ENCODE results near the gene PC.

The PC gene

DNA sequence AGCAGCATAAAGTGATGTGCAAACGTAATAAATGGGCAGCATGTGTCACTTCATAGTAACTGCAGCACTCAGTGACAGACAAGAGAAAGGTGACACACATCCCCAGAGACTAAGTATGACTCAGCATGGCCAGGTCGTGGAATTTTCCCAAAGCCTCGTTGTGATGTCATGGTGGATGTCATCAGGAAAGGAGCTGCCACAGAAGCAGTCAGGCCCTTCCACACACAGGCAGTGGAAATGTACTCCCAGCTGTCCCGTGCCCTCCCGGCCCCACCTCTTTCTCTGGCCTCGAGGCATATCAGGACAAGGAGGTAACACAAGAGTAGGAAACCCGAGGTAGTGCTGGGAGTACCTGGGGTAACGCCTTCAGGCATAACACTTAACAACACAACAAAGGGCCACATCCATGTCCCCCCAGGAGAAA, 8.1 kb downstream of the PC start:
- DNase-seq, result peak in 1 of 2 experiments; percentile 7

- DNase-seq, result no peak
These were observed 19.5 kb downstream of the PC start for GRCh38 chr11:66938582-66939135.

- DNase-seq, result no peak
These were observed 20.9 kb downstream of the PC start for GRCh38 chr11:66937193-66937733.

- DNase-seq, result no peak
These were observed 21.9 kb downstream of the PC start for GRCh38 chr11:66936311-66936711.

- DNase-seq, result no peak
These were observed 23.0 kb downstream of the PC start for GRCh38 chr11:66934950-66935779.

- DNase-seq, result no peak
These were observed 24.7 kb downstream of the PC start for GRCh38 chr11:66933531-66933930.

GRCh38 chr11:66932543-66932942, 25.6 kb downstream of the PC start:
- no peak for DNase-seq

DNA sequence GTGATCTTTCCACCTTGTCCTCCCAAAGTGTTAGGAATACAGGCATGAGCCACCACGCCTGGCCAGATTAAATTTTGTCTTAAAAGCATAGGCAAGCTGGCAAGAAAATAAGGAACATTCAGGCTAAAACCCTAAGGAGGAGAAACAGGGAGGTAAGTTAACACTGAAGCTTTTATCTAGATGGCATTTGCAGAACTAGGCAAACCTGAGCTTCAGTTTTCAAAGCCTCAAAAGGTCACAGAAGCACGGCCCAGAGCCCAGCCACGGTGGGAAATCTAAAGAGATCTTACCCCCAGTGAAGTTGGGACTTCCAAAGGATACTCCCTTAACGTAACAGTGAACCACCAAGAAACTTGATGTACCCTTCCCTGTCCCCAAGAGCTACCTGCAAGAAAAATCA, 28.4 kb downstream of the PC start:
- DNase-seq, result no peak

DNA sequence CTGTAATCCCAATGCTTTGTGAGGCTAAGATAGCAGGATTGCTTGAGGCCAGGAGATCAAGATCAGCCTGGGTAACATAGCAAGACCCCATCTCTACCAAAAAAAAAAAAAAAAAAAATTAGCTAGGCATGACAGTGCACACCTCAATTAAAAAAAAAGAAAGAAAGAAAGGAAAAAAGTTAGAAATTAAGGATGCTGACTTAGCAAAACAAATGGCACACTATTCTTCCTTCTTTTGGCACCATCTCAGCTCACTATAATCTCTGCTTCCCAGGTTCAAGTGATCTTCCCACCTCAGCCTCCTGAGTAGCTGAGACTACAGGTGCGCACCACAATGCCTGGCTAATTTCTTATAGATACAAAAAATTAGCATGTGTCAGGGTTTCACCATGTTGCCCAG, 33.9 kb downstream of the PC start:
- no peak for DNase-seq

DNA sequence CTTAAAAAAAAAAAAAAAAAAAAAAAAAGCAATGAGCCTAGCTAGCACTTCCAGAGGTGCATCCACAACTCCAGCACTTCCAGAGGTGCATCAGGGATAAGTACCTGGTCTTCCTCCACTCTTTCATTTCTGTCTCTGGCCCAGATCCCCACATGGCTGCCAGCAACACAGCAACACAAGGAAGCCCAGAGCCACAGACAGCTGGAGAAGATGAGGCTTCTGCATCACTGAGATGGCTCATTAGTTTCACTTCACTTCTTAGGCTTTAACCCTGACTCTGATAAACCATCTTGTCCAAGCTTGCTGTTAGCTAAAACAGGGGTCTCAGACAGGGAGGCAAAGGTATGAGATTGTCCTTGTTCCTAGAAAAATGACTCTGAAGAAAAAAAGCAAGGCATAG, 35.6 kb downstream of the PC start:
- DNase-seq, result no peak

DNA sequence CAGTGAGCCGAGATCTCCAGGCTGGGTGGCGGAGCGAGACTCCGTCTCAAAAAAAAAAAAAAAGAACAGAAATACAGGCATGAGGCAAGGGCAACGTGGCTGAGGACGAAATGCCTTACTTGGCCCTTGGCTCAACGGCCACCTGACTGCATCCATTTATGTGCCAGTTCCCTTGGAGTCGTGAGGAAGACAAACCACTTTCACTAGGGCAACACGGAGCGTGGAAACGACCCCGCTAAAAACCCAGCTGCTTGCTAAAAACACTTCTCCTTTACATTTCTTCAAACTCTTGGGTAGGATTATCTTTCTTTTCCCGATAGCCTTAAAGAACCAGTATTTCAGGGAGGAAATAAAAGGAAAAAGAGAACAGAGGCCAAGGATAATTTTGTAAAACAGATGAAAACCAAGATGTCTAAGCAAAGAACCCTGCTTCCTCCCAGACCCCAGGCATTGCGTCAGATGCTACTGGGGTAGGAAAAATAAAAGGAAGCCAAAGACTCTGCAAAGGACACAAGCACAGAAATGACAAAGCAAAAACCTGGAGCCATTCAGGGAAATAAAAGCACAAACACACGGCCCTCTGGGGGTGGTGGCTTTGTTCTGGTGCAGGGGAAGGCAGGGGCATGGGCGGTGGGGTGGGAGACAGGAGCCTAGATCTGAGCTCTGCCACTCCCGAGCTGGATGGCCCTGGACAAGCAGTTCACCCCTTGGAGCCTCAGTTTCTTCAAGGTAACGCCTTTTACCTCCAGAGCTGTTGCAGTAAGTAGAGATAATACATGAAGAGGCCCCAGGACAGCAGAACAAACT, 37.0 kb downstream of the PC start:
- no peak for DNase-seq

GRCh38 chr11:66919923-66920322, 38.3 kb downstream of the PC start:
- DNase-seq, result no peak

DNA sequence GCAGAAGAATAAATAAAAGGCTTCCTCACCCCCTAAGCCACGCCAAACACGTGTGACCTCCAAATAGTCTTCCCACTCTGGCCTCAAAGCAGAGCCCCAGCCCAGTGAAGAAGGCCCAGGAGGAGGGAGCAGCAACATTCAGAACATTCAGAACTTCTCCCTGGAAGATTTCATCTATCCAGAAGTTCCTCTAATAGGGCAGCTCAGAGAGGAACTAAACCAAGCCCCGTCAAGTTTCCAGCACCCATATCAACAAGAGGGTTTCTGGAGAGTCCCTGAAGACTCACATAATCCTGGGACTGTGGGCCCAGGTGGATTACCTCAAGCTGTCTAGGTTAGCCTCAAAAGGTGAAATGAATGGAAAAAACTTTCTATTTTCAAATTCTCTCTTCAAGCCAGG, 39.4 kb downstream of the PC start:
- DNase-seq, result no peak

- DNase-seq, result no peak
These were observed 42.3 kb downstream of the PC start for GRCh38 chr11:66915866-66916265.

- DNase-seq, result peak in 1 of 2 experiments; percentile 19
These were observed 42.9 kb downstream of the PC start for GRCh38 chr11:66915046-66915832.

GRCh38 chr11:66914505-66914904, 43.7 kb downstream of the PC start:
- no peak for DNase-seq

DNA sequence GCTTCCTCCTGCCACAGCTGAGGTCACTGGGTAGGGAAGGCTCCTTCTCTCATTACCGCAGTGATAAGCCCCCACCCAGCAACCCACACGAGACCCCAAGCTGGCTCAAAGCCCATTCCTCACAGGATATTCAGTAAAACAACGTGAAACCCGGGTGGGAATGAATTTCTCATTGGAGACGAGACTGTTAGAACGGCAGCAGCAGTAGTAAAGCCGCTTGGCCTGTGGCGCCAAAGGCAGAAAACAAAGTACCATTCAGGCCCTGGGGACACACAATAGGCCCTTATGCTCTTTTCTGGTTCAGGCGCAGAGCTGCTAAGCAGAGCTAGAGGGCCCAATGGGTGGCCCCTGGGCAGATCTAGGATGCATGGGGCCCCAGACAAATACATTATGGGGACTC, 45.3 kb downstream of the PC start:
- no peak for DNase-seq

GRCh38 chr11:66912361-66912760, 45.8 kb downstream of the PC start:
- no peak for DNase-seq

- no peak for DNase-seq
These were observed 47.5 kb downstream of the PC start for GRCh38 chr11:66910669-66911068.

- no peak for DNase-seq
These were observed 48.2 kb downstream of the PC start for GRCh38 chr11:66910016-66910415.

DNA sequence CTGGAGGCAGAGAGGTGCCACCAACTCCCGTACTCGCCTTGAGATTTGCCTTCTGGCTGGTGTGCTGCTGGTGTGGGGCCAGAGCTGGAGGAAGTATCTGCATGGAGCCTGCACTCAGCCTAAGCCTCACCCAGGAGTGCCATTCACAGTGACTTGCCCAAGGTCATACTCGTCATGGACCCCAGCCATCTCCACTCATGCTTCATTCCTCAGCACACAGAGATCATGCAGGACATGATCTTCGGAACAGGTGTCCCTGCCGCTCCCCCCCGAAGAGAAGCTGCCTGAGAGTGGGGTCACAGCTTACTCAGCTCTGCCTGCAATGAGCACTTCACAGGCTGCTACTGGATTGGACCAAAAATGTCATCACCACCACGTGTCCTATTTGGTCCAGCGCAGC, 49.0 kb downstream of the PC start:
- DNase-seq, result no peak

DNA sequence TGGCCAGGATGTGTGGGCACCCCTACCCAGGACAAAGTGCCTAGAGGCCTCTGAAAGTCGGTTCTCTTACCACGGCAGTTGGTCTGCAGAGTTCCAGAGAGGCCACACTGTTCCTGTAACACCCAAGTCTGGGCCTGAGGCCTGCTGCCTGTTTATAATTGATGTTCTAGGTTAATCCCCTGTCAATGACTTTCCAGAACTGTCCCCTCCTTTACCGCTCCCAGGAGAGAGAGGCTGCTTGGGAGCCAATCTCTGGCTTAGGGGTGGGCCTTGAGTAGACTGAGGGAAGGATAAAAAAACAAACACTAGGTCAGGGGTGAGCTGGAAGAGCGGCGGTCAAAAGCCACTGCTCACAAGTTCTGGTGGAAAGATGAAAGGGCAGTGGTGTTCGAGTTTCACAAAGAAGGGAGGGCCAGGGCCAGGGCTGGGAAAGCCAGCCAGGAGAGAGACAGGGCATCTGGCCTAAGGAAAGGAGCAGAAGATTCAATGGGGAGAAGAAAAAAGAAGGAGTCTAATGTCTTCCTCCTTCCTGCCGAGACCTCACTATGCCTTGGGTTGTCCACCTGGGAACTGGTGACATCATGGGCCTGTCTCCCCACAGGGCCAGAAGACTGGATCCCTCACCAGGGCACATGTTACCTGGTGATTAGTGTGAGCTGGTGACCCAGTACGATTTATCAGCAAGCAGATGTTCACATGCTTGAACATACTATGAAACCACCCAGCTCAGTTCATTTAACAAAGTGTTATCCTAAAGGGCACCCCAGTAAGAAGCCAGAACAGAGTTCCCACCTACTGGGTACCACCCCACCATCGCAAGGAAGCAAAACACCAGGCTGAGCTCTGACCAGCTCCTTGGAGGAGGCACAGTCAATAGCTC, 50.2 kb downstream of the PC start:
- DNase-seq, result no peak
